SK-N-SH (cell line): ENCODE results near the gene PSME2. TPM values are rescaled to one million over a fixed set of nuclear protein-coding genes. Genes with fewer than 3 reads are reported as not detected.

Experiments
- CTCF ChIA-PET: fragments of 300-600, 350-600 bp; formaldehyde crosslinking; extraction: SDS; loops from one replicate; lab custom pipeline; 2021; lab: Yijun Ruan, JAX
- POLR2A ChIA-PET: fragments of 350-600 bp; sonication (Branson Sonifier 250); formaldehyde crosslinking; extraction: SDS; loops from one replicate; lab custom pipeline; 2020; ENCODE audit warnings: antibody characterized with exemption, inconsistent platforms; lab: Yijun Ruan, JAX
- DNase-seq: peaks from one replicate; pipeline ENCODE4 v3.0.0; 2012
- H2AFZ ChIP-seq: fragments of 200-600 bp; sonication (generic); 2 replicates; pipeline ENCODE4 v1.8.1; 2016; ENCODE audit warnings: antibody characterized with exemption, mild to moderate bottlenecking, low read depth
- H3F3A ChIP-seq: fragments of 200-600 bp; sonication (generic); replicated peaks from 2 replicates; pipeline ENCODE3; 2016; ENCODE audit warnings: antibody characterized with exemption, mild to moderate bottlenecking; ENCODE audit not compliant: insufficient read depth
- H3K27ac ChIP-seq, 2 experiments: fragments of 200-500 bp in 1 of 2; fragments of 200-600 bp in 1 of 2; sonication (Bioruptor generic) in 1 of 2; sonication (generic), shearing (Covaris generic) in 1 of 2; 2 replicates each; pipeline versions ENCODE4 v1.5.1 to v1.6.1; 2014 to 2016; ENCODE audit warnings: low read depth in 2 of 2, inconsistent platforms in 1 of 2, low read length in 1 of 2, mild to moderate bottlenecking in 1 of 2, mixed read lengths in 1 of 2
- H3K27me3 ChIP-seq: fragments of 200-600 bp; sonication (generic), shearing (Covaris generic); 2 replicates; pipeline ENCODE4 v1.6.1; 2016; ENCODE audit warnings: mixed run types; ENCODE audit not compliant: insufficient read depth
- H3K36me3 ChIP-seq, 2 experiments: fragments of 200-500 bp in 1 of 2; fragments of 200-600 bp in 1 of 2; sonication (Bioruptor generic) in 1 of 2; sonication (generic) in 1 of 2; replicated peaks in 1 of 2; 2 replicates each; pipeline versions ENCODE3 to v1.5.1; 2014 to 2016; ENCODE audit warnings: low read length in 1 of 2, mild to moderate bottlenecking in 1 of 2; ENCODE audit not compliant: insufficient read depth in 2 of 2, control insufficient read depth in 1 of 2
- H3K4me1 ChIP-seq, 2 experiments: fragments of 200-500 bp in 1 of 2; fragments of 200-600 bp in 1 of 2; sonication (Bioruptor generic) in 1 of 2; sonication (generic), shearing (Covaris generic) in 1 of 2; 2 replicates each; pipeline versions ENCODE4 v1.5.1 to v1.6.1; 2014 to 2016; ENCODE audit warnings: low read depth in 1 of 2, low read length in 1 of 2, mixed run types in 1 of 2; ENCODE audit not compliant: insufficient read depth in 2 of 2, control insufficient read depth in 1 of 2
- H3K4me2 ChIP-seq: fragments of 200-600 bp; sonication (generic), shearing (Covaris generic); 2 replicates; pipeline ENCODE4 v1.6.1; 2017; ENCODE audit warnings: mixed run types
- H3K4me3 ChIP-seq, 2 experiments: fragments of 200-500 bp in 1 of 2; fragments of 200-600 bp in 1 of 2; sonication (Bioruptor generic) in 1 of 2; sonication (generic), shearing (Covaris generic) in 1 of 2; 2 replicates each; pipeline versions ENCODE4 v1.5.1 to v1.8.1; 2014 to 2016; ENCODE audit warnings: low read depth in 2 of 2, inconsistent platforms in 1 of 2, low read length in 1 of 2, mild to moderate bottlenecking in 1 of 2, mixed read lengths in 1 of 2, moderate library complexity in 1 of 2
- H3K79me2 ChIP-seq: fragments of 200-600 bp; sonication (generic); 2 replicates; pipeline ENCODE4 v1.8.1; 2017; ENCODE audit warnings: mild to moderate bottlenecking; ENCODE audit not compliant: insufficient read depth
- H3K9ac ChIP-seq: fragments of 200-600 bp; sonication (generic); 2 replicates; pipeline ENCODE4 v1.6.1; 2017; ENCODE audit warnings: mixed run types
- H3K9me2 ChIP-seq: fragments of 200-600 bp; sonication (generic); 2 replicates; pipeline ENCODE4 v1.6.1; 2017; ENCODE audit warnings: mixed run types
- H3K9me3 ChIP-seq: fragments of 200-600 bp; sonication (generic); 2 replicates; pipeline ENCODE4 v1.6.1; 2017; ENCODE audit warnings: mixed run types, mild to moderate bottlenecking, moderate library complexity
- H4K20me1 ChIP-seq: fragments of 200-600 bp; sonication (generic); 2 replicates; pipeline ENCODE4 v1.6.1; 2017; ENCODE audit warnings: mild to moderate bottlenecking, mixed run types; ENCODE audit not compliant: insufficient read depth
- CTCF ChIP-seq: fragments of 200-600 bp; sonication (generic); IDR thresholded peaks from 2 replicates; pipeline ENCODE4 v1.6.1; 2017; ENCODE audit warnings: antibody characterized with exemption, mild to moderate bottlenecking, moderate library complexity
- FOXJ3 ChIP-seq: sonication (generic); formaldehyde crosslinking; IDR thresholded peaks from 2 replicates; pipeline ENCODE4 v1.5.1; 2020; ENCODE audit warnings: mild to moderate bottlenecking, missing genetic modification reagents
- FOXM1 ChIP-seq: IDR thresholded peaks from 2 replicates; pipeline ENCODE4 v1.4.0; 2012; ENCODE audit warnings: low read depth, mild to moderate bottlenecking
- JUND ChIP-seq: IDR thresholded peaks from 2 replicates; pipeline ENCODE4 v1.4.0; 2012
- MAX ChIP-seq: IDR thresholded peaks from 2 replicates; pipeline ENCODE4 v1.4.0; 2012; ENCODE audit warnings: low read depth
- NRF1 ChIP-seq: IDR thresholded peaks from 2 replicates; pipeline ENCODE4 v1.6.1; 2012; ENCODE audit warnings: low read depth, mild to moderate bottlenecking, low read length
- POLR2AphosphoS5 ChIP-seq: IDR thresholded peaks from 2 replicates; pipeline ENCODE4 v1.6.1; 2012; ENCODE audit warnings: low read depth, low read length
- RAD21 ChIP-seq: IDR thresholded peaks from 2 replicates; pipeline ENCODE4 v1.6.1; 2012; ENCODE audit warnings: mild to moderate bottlenecking, low read length
- RCOR1 ChIP-seq: fragments of 150-350 bp; IDR thresholded peaks from 2 replicates; pipeline ENCODE4 v1.6.1; 2017; ENCODE audit warnings: antibody characterized with exemption, low read length
- REST ChIP-seq: IDR thresholded peaks from 2 replicates; pipeline ENCODE4 v1.6.1; 2012; ENCODE audit warnings: mild to moderate bottlenecking, low read depth, low read length, moderate library complexity
- RXRA ChIP-seq: IDR thresholded peaks from 2 replicates; pipeline ENCODE4 v1.4.0; 2012; ENCODE audit warnings: low read depth, mild to moderate bottlenecking, borderline replicate concordance
- SMC3 ChIP-seq: IDR thresholded peaks from 2 replicates; pipeline ENCODE4 v1.6.1; 2012; ENCODE audit warnings: low read depth, low read length, improper control_type of control experiment
- TAF1 ChIP-seq: IDR thresholded peaks from 2 replicates; pipeline ENCODE4 v1.6.1; 2012; ENCODE audit warnings: low read depth, mild to moderate bottlenecking, low read length, moderate library complexity, borderline replicate concordance
- TCF12 ChIP-seq: IDR thresholded peaks from 2 replicates; pipeline ENCODE4 v1.4.0; 2012
- TEAD4 ChIP-seq: IDR thresholded peaks from 2 replicates; pipeline ENCODE4 v1.4.0; 2012; ENCODE audit warnings: mild to moderate bottlenecking, borderline replicate concordance; ENCODE audit not compliant: insufficient read depth
- USF2 ChIP-seq: fragments of 150-350 bp; IDR thresholded peaks from 2 replicates; pipeline ENCODE4 v1.6.1; 2017; ENCODE audit warnings: antibody characterized with exemption, low read length, low read depth, borderline replicate concordance
- WGBS: methylation state at CpG from one replicate; pipeline ENCODE4 v1.1.6; 2017; ENCODE audit warnings: low lambda C conversion rate; 5-methylcytosine and 5-hydroxymethylcytosine counted together
- polyA plus RNA-seq, 3 experiments: library from polyadenylated mRNA; depleted of rRNA; stranded (reverse); fragments of >200 nt; gene quantifications; 2 replicates each; pipeline ENCODE4 v1.2.3, GENCODE V29; 2012

The PSME2 gene
- polyA plus RNA-seq, 1 of the 3 experiments (the other 2 are of a cell fraction): 147 TPM

GRCh38 chr14:24183014-24183481, 36.6 kb upstream of the PSME2 start:
- no peak overlapping the region for H3K4me3 ChIP-seq
- no peaks in the 10 kb centered on the region for H3K9me3 ChIP-seq
- POLR2A ChIA-PET: interaction anchor here (1.0 to 3.1 kb wide), 3 partner anchors 11 to 22 kb away, joined by 5 to 21 read pairs (median 6); partner anchors contain the start of genes IRF9, REC8 and TM9SF1
- peaks cover 15% of the 10 kb centered on the region for H3K79me2 ChIP-seq
- DNase-seq: no peak
- TF ChIP-seq FOXJ3 (CRISPR knock-in tag) (no peak), RCOR1 (no peak), NRF1 (no peak), CTCF (no peak), TEAD4 (no peak), POLR2AphosphoS5 (no peak), TAF1 (no peak), MAX (no peak), SMC3 (no peak), USF2 (no peak)
- TF ChIP-seq, all 33 proteins: peak for 0
- H3K27ac ChIP-seq: no peak overlapping the region; a peak in 1 of 4 replicates
- H3K9ac ChIP-seq: no peak overlapping the region
- no peaks in the 10 kb centered on the region for H4K20me1 ChIP-seq
- no peaks in the 10 kb centered on the region for H3K27me3 ChIP-seq
- no peaks in the 10 kb centered on the region for H3K9me2 ChIP-seq
- H3K4me1 ChIP-seq: peaks cover 6 to 15% of the 10 kb centered on the region in 2 experiments
- no peak overlapping the region for H3K4me2 ChIP-seq
- peaks cover 21 to 91% of the 10 kb centered on the region in 2 experiments for H3K36me3 ChIP-seq
- peaks cover 11% of the 10 kb centered on the region for H3F3A ChIP-seq
- WGBS: 94% methylated on average over 10 of the region's 15 CpGs
- CTCF ChIA-PET: interaction anchor here (0.8 to 3.8 kb wide), 3 partner anchors 22 to 249 kb away, joined by 3 to 16 read pairs (median 4); partner anchors contain the start of gene IRF9
- no peak overlapping the region for H2AFZ ChIP-seq

GRCh38 chr14:24182110-24182882, 35.9 kb upstream of the PSME2 start:
- no peak overlapping the region; a peak in 1 of 4 replicates for H3K27ac ChIP-seq
- DNase-seq: no peak
- H3K27me3 ChIP-seq: no peaks in the 10 kb centered on the region
- peaks cover 21 to 97% of the 10 kb centered on the region in 2 experiments for H3K36me3 ChIP-seq
- no peaks in the 10 kb centered on the region for H3K9me2 ChIP-seq
- H3F3A ChIP-seq: peaks cover 11% of the 10 kb centered on the region
- peaks cover 8% of the 10 kb centered on the region; the same call in 1 of the 2 replicates for H3K79me2 ChIP-seq
- H3K4me1 ChIP-seq: peaks cover under 1 to 9% of the 10 kb centered on the region in 2 experiments; a peak in 2 of 4 replicates
- CTCF ChIA-PET: interaction anchor here (0.8 to 3.8 kb wide), 4 partner anchors 21 to 249 kb away, joined by 3 to 16 read pairs (median 8); partner anchors contain the start of gene IRF9
- no peak overlapping the region for H2AFZ ChIP-seq
- no peaks in the 10 kb centered on the region for H3K9me3 ChIP-seq
- no peak overlapping the region for H3K9ac ChIP-seq
- POLR2A ChIA-PET: interaction anchor here (0.6 to 3.1 kb wide), 4 partner anchors 10 to 24 kb away, joined by 3 to 21 read pairs (median 6); partner anchors contain the start of genes IRF9, REC8 and TM9SF1
- no peak overlapping the region for H3K4me2 ChIP-seq
- no peak overlapping the region for H3K4me3 ChIP-seq
- H4K20me1 ChIP-seq: no peaks in the 10 kb centered on the region
- 93% methylated on average over 12 of the region's 14 CpGs for WGBS
- no peak for TF ChIP-seq JUND
- TF ChIP-seq TCF12: no peak
- no peak for TF ChIP-seq RXRA
- no peak for TF ChIP-seq FOXM1
- TF ChIP-seq USF2: no peak
- no peak for TF ChIP-seq RAD21
- TF ChIP-seq REST: no peak
